Measurements from ENCODE around the gene RFX2.
A peak's percentile ranks its signal among the peaks of the same experiment; 100 is the strongest.
"Not testable (repeated sequence)": the region's sequence is repeated elsewhere in the genome, so short reads cannot be mapped to it uniquely, and the experiment has no call there.

The RFX2 gene

DNA sequence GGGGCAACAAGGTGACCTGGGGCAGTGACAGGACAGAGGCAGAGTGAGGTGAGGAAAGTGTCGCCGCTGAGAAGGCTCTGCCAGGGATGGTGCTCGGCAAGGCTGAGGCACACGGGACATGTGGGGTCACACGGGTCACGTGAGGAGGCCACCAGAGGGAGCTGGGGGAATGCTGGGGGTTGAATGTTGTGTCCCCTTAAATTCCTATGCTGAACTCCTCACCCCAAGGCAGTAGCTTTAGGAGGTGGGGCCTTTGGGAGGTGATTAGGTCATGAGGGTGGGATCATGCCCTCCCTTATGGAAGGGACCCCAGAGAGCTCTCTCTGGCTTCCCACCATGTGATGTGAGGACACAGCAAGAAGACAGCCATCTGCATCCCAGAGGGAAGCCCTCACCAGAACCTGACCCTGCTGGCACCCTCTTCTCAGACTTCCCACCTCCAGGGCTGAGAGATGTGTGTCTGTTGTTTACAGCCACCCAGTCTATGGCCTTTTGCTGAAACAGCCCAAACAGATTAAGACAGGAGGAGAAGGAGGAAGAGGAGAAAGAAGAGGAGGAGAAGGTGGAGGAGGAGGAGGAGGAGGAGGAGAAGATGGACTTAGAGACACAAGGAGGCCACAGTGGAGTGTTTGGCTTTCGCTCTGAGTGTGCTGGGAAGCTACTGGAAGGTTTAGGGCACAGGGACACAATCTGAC lies 35.4 kb downstream of the RFX2 start:
- no peak for DNase-seq (ENCODE audit: low read depth in 2 of 2)

DNA sequence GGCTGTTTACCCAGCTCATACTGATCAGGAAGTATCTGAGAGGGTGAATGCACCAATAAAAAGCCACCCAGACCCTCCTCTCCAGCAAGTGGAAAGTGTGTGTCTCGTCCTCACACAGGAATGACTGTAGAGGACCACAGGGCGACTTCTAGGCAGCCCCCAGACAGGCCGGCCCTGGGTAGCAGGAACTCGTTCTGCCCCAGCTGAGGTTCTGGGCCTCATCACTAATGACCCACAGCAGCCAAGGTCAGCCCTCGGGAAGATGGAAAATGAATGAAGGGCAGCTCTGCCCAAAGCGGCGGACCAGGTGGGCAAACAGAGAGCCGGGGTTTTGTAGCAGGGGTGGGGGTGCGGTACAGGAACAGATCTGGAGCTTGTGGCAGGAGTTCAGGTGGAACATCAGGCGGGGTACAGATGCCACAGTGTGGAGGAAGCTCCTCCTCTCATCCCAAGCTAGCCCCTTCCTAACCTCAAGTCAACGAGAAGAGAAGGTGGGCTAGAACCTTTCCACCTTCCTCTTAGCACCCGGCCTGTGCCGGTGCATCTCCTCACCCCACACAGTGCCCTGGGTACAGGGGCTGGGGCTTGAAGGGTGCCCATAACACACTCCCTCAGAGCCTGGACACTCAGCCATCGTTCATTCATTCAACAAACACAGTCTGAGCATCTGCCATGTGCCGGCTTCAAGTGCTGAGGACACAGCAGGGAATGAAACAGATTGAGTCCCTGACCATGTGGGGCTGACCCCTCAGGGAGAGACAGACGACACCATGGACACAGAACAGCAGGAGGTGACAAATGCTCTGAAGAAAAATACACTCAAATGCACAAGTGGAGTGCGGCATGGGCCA lies 36.2 kb downstream of the RFX2 start:
- DNase-seq (ENCODE audit: low read depth in 2 of 2), result no peak

DNA sequence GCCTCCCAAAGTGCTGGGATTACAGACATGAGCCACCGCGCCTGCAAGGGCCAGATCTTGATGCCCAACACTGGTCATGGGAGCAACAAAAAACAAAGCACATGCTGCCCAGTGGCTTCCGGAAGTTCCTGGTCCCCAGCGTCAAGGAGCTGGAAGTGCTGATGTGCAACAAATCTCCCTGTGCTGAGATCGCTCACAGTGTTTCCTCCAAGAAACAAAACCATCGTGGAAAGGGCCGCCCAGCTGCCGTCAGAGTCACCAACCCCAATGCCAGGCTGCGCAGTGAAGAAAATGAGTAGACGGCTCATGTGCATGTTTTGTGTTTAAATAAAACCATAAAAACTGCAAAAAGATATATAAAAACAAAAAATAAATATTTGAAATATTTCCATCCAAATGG lies 37.1 kb downstream of the RFX2 start:
- DNase-seq (ENCODE audit: low read depth in 2 of 2), result not testable (repeated sequence)

DNA sequence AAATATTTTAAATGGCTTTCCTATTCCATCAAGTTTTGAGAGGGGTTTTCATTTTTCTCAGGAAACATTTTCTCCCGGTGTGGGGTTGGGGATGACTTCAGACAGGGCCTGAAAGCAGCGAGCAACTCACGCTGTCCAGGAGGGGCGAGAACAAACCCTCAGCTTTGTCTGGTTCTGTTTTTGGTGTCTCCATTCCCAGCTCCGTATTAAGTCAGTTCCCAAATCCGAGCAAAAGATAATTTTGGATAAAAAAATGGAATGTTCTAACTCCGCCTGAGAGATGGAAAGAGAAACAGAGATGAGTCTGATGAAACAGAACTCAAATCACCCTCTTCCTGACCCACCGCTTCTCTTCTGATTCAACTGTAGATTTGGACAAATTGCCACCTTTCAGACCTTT lies 38.4 kb downstream of the RFX2 start:
- DNase-seq (ENCODE audit: low read depth in 2 of 2), result no peak

DNA sequence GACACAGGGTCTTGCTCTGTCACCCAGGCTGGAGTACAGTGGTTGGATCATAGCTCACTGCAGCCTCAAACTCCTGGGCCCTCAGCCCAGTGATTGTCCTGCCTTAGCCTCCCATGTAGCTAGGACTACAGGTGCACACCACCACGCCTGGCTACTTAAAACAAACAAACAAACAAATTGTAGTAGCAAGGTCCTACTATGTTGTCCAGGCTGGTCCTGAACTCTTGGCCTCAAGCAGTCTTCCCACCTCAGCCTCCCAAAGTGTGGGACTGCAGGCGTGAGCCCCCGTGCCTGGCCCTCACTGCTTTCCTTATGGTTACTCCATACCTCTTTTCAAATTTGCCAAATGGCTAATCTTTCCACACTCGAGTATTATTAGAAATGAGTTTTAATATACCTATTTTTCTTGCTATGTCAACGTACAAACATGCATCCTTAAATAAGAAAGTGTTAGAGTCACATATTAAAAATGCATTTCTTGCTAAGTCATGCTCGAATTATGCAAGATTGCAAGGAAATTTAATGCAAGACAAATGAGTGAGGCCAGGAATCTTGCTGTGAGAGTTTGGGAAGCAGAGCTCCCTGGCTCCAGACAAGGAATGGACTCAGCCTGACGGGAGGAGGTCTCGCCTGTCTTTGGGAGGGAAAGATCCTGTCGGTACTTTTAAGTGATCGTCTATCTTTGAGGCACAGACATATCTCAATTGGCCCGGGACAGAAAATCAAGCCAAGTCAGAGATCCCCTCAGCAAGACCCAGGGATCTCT lies 39.4 kb downstream of the RFX2 start:
- no peak for DNase-seq (ENCODE audit: low read depth in 2 of 2)

DNA sequence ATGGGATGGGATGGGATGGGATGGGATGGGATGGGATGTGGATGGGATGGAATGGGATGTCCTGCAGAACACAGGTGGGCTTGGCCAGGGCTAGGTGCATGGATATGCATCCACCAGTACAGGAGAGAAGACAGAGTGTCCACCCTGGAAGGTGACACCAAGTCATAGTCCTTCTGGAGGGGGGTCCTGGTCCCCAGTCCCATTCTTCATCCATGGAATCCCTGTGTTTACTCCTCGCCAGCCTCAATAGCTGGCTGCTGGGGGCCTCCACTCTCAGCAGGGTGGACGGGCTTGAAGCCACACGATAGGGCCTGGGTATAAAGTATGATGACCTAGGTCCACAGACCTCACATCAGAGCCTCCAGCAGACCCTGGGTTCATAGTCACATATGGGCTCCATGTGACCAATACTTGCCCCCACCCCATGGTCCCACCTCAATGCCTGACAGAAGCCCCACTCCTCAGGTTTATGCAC lies 40.1 kb downstream of the RFX2 start:
- DNase-seq (ENCODE audit: low read depth in 2 of 2), result no peak

DNA sequence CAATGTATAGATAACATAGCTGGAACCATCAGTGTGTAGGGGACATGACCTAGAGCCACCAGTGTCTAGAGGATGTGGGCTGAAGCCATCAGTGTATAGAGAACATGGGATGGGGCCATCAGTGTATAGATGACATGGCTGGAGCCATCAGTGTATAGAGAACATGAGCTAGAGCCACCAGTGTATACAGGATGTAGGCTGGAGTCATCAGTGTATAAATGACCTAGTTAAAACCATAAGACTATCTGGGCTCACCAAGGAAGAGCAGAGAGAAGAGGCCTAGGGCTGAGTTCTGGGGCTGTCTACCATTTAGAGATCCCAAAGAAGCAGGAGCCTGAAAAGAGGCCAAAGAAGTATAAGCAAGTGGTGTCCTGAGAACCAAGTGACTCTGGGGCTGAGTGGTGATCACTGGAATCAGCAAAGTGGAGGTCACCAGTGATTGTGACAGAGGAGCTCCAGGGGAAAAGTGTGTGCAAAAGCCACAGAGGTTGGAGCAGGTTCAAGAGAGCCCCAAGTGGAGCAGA lies 41.0 kb downstream of the RFX2 start:
- DNase-seq (ENCODE audit: low read depth in 2 of 2), result no peak

DNA sequence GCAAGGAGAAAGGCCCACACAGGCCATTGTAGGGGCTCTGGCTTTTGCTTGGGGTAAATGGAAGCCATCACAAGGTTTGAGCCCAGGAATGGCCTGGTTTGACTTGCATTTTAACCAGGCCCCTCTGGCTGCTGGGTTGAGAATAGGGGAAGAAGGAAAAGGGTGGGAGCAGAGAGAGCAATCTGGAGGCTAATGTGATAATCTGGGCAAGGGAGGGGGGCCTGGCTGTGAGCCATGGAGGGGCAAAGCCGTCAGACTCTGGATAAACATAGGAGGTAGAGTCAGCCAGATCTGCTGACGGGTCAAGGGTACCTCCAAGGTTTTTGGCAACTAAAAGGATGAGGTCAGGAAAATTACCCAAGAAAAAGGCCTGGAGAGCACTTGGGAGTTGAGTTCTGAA lies 41.6 kb downstream of the RFX2 start:
- no peak for DNase-seq (ENCODE audit: low read depth in 2 of 2)

DNA sequence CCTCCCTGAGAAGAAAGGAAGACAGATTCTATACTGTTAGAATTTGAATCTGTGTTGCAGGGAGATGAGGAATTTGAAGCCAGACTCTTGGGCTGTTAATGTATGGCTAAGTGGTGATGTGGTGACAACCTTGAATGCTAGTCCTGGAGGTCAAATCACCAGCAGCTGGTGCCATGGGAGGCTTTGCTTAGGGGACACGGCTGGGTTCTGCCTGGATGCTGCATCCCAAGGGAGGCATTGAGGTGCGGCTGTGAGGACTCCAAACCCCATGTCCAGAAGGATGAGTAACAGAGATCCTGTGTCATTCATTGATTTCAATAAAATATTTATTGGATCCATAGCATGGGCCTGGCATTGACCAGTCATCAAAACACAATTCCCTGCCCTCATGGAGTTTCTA lies 42.3 kb downstream of the RFX2 start:
- no peak for DNase-seq (ENCODE audit: low read depth in 2 of 2)

DNA sequence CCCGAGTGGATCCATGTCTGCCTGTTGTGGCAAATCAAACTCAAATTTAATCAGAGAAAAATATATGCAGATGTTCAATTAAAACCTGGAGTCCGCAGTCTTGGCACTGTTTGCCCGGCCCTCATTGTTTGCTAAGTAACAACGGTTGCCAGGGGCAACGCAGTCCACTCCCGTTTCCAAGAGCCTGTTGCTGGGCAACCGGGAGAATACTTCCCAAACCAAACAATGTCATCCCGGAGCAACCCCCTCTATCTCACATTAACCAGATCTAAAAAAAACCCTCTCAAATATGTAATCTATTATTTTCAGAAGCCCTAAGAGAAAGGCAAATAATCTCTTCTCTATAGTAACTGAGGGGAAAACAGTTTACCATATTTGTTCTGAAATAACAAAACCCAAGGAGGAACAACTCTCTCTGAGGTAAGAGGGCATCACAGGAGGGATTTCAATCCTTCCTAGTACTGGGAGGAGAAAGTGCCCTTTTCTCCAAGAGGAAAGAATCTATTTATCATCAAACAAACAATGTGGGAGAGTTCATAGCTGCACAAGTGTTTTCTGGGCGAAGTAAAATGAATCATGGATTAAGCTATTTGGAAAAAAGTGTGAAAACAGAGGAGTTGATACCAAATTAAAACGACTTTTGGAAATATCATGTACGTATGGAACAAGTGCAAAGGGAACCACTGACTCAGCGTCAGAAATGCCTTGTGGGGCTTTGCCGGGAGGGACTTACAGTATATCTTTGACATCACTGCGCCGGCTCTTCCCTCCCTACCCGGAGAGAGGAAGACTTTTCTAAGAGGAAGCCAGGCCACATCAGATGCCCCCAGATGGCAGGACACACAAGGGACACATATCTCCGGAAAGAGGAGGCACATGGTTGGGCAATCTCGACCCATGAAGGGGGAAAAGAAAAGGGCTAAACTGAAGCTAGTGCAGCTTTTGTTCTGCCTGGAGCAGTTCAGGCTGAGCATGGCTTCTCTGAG lies 43.3 kb downstream of the RFX2 start:
- no peak for DNase-seq (ENCODE audit: low read depth in 2 of 2)

DNA sequence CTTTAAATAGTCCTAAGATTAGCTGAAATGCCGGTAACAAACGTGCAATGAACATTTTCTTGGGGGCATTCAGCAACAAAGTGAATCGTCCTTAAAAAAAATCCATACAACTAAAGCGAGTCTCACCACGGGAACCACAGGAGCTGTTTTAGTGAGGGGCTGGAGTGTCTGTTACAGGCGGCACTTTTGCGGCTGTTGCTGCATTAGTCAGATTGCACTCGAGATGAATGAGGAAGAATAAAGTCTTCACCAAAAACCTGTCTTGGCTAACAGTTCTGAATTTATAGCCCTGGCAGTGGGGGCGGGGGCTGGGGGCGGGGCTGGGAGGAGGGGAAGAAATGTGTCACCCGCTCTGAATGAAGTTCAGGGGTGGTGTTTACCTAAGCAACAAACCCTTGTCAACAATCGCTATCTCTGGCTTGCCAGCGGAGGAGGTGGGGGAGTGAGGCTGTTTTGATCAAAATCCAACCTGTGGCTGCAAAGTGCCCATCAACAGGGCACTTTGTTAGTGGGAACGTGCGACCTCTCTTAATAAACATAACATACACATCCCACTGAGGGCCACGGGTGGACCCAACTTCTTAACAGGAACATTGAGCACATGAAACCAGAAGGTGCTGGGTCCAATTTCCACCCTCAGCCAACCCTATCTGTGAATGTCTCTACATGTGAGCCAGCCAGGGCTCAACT lies 44.5 kb downstream of the RFX2 start:
- peak; percentile 28 to 31 for DNase-seq (ENCODE audit: low read depth in 2 of 2)

DNA sequence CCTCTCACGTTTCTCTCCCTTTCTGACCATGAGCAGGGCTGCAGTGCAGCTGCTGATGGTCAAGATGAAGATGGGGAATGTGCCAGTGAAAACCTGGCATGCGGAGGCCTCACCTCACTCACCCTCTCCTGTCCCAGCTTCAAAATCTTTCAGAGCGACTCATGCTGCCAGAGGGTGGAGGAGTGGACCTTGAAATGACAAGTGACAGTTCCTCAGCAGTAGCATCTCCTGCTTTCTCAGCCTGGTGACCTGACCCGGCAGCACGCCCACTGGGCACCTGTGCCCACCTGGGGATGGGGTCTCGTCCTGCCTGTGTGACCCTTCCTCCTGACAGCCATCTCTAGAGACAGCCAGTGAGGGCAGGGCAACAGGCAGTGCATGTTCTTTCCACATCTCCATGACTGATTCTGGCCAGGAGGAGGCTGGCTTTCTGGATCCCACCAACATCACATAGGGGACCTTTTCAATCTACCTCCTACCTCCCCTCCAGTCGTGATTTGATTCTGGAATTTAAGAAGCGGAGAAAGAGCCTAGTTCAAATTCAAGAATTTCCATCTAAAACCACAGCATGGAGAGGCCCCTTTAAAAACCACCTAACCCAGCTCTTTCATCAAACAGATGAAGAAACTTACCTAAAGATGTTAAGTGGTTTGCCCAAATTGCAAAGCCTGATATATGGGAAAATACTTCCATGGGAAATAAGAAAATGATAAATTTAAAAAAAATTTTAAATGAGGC lies 45.8 kb downstream of the RFX2 start:
- no peak for DNase-seq (ENCODE audit: low read depth in 2 of 2)

DNA sequence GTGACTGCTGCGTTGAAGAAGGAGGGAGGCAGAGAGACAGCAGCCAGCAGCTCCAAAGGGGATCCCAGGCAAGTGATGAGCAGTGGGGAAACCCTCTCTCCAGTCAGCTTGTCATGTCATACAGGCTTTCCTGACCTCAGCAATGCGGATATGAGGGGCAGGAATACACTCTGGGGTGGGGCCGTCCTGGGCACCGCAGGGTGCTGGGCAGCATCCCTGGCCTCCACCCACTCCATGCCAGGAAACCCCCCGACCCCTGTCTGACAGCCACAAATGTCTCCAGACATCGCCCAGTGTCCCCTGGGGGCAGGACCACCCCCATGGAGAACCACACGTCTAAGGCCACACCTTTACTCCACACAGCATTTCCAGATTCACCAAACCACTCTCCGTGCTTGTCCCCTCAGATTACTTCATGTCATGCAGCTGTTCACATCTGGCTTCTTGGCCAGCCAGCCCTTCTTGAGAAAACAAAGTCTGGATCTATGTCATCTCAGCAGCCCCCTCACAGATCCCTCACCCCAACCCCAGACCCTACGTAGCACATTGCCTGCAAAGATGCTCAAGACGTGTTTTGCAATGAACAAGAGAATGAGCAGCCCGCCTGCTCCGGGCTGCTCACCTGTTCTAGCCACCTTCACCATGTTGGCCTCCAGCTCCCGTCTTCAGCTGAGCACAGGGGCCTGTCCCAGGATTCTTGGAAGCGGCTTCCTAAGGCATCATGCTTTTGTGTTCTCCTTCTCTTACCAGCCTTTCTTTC lies 46.5 kb downstream of the RFX2 start:
- DNase-seq (ENCODE audit: low read depth in 2 of 2), result no peak

DNA sequence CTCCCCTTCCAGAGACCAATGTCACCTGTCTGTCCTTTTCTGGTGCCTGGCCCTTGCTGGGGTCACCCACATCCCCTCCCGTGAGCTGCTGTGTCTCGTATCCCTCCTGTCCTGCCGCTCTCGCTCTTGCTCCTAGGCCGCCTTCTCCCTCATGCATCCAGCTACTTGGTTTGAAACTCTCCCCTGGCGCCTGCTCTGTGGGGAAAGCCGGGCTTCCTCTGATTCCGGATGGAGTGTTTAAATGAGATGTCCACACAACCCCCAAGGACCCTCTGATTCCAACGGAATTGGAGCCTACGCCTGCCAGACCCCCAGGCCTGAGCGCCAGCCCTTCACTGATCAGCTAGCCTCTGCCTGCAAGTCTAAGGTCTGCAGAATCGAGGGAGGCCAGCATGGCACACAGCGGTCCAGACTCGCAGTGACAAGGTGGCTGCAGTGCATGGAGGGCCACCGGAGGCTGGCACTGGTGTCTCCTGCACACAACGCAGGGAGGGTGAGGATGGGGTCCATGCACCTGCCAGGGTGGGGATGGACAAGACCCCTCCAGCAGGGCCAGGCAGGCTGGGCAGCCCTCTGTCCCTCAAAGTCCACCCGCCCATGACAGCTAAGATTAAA lies 47.2 kb downstream of the RFX2 start:
- DNase-seq (ENCODE audit: low read depth in 2 of 2), result no peak

DNA sequence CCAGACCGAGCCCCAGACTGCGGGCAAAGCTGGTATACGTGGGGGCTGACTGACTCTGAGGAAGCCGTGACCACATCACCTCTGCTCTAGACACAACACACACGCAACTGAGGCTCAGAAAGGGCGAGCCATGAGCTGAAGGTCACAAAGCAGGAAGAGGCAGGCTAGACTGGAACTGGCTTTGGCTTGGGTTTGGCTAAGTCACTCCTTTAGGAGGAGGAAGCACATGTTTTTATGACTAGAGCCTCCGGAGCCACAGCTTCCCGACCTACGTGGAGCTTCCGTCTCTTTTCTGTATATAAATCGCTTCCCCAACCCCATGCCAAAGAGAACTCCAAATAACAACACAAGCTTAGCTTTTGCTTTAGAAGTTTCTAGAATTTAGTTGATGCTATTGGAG lies 48.0 kb downstream of the RFX2 start:
- no peak for DNase-seq (ENCODE audit: low read depth in 2 of 2)

DNA sequence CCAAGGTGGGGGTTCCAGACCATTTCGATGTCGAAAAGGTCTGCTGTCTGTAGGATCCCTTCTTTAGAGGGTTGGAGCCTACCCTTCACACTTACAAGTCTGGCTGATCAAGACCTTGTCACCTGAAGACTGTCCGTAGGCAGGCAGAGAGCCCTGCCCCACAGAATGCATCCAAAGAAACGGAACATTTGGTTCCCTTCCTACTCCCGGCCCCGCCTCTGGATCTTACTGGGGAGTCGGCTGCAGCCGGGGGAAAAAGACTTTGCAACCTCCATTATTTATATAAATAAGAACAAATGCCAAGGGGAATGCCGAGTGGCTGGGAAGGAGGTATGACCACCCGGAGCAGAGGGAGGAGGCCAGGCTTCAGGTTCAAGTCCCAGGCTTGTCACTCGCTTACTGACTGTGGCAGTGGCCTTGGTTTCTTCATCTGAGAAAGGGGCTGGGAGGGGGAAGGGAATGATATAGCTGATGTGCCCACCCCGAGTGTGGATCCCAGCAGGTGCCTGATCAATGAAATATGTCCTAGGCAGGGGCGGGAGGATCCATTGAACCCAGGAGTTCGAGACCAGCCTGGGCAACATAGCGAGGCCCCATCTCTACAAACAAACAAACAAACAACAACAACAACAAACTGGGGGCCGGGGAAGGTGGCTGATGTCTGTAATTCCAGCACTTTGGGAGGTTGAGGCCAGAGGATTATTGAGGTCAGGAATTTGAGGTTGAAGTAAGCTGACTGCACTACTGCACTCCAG lies 48.7 kb downstream of the RFX2 start:
- DNase-seq (ENCODE audit: low read depth in 2 of 2), result no peak

DNA sequence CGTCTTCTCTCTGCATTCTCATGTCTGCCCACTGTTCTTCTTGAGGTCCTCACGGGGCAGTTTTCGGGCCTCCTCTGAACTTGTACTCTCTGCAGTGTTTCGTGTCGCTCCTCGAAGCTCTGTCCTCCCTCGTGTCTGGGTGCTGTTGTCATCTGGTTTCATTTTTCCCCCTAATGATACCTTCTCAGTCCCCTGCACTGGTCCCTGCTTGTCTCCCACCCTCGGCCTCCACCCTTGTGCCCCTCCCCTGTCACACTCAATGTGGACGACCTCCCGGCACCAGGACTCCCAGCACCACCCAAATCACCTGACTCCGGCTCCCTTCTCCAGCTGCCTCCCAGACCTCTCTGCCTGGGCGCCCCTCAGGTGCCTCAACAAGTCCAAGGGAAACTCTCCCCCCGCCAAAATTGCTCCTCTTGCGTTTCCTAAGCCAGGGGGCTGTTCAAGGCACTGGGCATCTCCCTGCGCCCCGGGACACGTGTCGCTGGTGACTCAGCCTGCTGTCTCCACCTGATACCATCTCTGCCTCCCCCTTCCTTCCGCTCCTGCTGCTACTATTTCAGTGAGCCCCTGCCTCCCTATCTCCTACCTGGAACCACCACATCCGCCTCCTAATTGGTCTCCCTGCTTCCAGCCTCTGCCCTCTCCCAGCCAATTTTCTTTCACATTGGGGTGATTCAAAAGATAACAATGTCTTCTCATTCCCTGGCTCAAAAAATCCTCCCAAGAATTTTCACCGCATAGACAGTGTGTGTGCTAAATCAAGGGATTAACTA lies 49.5 kb downstream of the RFX2 start:
- DNase-seq (ENCODE audit: low read depth in 2 of 2), result no peak
